Kidney (tissue), 14 donors: ENCODE data around the gene LDLRAD1. TPM values are rescaled to one million over a fixed set of nuclear protein-coding genes. Genes with fewer than 3 reads are reported as not detected.

ENCODE experiments used
- DNase-seq, 5 donors: peaks; one replicate each; pipeline ENCODE4 v3.0.0-alpha.2; 2013 to 2020
- FAIRE-seq: peaks from 2 replicates; lab custom pipeline; 2012; peaks lifted over from hg19 to GRCh38; lab: Jason Lieb, UNC
- H3K27ac ChIP-seq, 2 donors: one replicate each; pipeline ENCODE4 v1.7.0; 2013; ENCODE audit warnings: low read depth in 2 of 2, low read length in 2 of 2, inconsistent platforms in 1 of 2
- H3K27me3 ChIP-seq: one replicate; pipeline ENCODE4 v1.7.1; 2013; ENCODE audit warnings: low read length, inconsistent platforms; ENCODE audit not compliant: control insufficient read depth, insufficient read depth
- H3K36me3 ChIP-seq, 3 donors: one replicate each; pipeline versions ENCODE4 v1.7.0 to v1.7.1; 2013; ENCODE audit warnings: low read length in 3 of 3, control low read depth in 1 of 3, inconsistent platforms in 1 of 3; ENCODE audit not compliant: insufficient read depth in 3 of 3, control insufficient read depth in 2 of 3
- H3K4me1 ChIP-seq, 3 donors: one replicate each; pipeline versions ENCODE4 v1.7.0 to v1.7.1; 2013; ENCODE audit warnings: low read length in 3 of 3, inconsistent platforms in 1 of 3, low read depth in 1 of 3; ENCODE audit not compliant: control insufficient read depth in 2 of 3, insufficient read depth in 2 of 3
- H3K4me3 ChIP-seq, 3 donors: one replicate each; pipeline versions ENCODE4 v1.7.0 to v1.8.1; 2013; ENCODE audit warnings: low read length in 3 of 3, control low read depth in 1 of 3, inconsistent platforms in 1 of 3
- H3K9ac ChIP-seq, 3 donors: one replicate each; pipeline versions ENCODE4 v1.7.0 to v1.7.1; 2013; ENCODE audit warnings: low read length in 3 of 3, control low read depth in 1 of 3, inconsistent platforms in 1 of 3
- H3K9me3 ChIP-seq, 3 donors: one replicate each; pipeline versions ENCODE4 v1.7.0 to v1.7.1; 2013; ENCODE audit warnings: low read length in 3 of 3, control low read depth in 1 of 3, inconsistent platforms in 1 of 3; ENCODE audit not compliant: control insufficient read depth in 2 of 3, insufficient read depth in 1 of 3
- intact Hi-C: fragments of 100-400 bp; cut with DNase I; formaldehyde crosslinking; loops from one replicate; pipeline ENCODE4 v1.11.1; 2022
- polyA plus RNA-seq: library from polyadenylated mRNA; stranded (reverse); fragments of 350-450 nt; fragmentation: Illumina TruSeq; extraction: RNeasy Lipid Tissue Mini Kit (QIAGEN cat#74804); gene quantifications from one replicate; pipeline ENCODE4 v1.2.3, GENCODE V29; 2014; ENCODE audit warnings: low read depth, low replicate concordance; ENCODE audit not compliant: insufficient read depth
- total RNA-seq: library from RNA; stranded (reverse); fragmentation: NEBNext Ultra II Directional; extraction: Animal tissue kit (Norgen Biotek cat#: 25700); gene quantifications from one replicate; pipeline ENCODE4 v1.2.1, GENCODE V29; 2021
- TF ChIP-seq, protein P1 (sequence below): IDR thresholded peaks from 3 replicates; pipeline ENCODE4 v1.5.1; 2012; ENCODE audit warnings: mild to moderate bottlenecking, moderate library complexity, borderline replicate concordance; ENCODE audit not compliant: insufficient read depth; ENCODE audit errors: extremely low read depth
- donor health status: control.
- donor health status: control.
- donor health status: control.
- donor health status: control.
- donor health status: control.
- donor health status: DM: yes; HTN: yes; CAD: no.
- donor health status: Normal renal cell carcinoma (clear cell type).

The LDLRAD1 gene
- total and polyA plus RNA-seq, 2 donors from 2014 or later: not detected

DNA sequence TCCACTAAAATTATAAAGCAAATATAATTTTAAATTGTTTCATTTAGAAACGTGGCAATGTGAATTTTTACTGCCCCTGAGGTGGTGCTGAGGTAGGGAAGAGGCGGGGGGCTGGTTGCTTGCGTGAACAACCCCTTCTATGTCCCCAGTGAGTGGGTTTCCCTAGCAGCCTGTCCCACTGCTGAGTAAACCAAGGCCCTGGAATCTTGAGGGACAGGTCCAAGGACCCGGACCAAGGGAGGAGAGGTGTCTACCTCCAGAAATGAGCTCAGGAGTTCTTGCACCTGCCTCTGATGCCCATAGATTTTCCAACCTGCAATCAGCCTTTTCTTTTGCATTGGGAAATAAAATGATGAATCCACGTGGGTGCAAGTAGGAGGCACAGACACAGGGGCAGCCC lies 649 bp upstream of the LDLRAD1 start:
- Histone ChIP-seq H3K4me3 (no peak overlapping the region), H3K4me1 (no peaks in the 10 kb centered on the region), H3K27me3 (no peaks in the 10 kb centered on the region), H3K9me3 (no peaks in the 10 kb centered on the region), H3K36me3 (no peaks in the 10 kb centered on the region), H3K9ac (no peak overlapping the region), H3K27ac (no peak overlapping the region)
- no peak for FAIRE-seq
- TF ChIP-seq, protein P1, sequence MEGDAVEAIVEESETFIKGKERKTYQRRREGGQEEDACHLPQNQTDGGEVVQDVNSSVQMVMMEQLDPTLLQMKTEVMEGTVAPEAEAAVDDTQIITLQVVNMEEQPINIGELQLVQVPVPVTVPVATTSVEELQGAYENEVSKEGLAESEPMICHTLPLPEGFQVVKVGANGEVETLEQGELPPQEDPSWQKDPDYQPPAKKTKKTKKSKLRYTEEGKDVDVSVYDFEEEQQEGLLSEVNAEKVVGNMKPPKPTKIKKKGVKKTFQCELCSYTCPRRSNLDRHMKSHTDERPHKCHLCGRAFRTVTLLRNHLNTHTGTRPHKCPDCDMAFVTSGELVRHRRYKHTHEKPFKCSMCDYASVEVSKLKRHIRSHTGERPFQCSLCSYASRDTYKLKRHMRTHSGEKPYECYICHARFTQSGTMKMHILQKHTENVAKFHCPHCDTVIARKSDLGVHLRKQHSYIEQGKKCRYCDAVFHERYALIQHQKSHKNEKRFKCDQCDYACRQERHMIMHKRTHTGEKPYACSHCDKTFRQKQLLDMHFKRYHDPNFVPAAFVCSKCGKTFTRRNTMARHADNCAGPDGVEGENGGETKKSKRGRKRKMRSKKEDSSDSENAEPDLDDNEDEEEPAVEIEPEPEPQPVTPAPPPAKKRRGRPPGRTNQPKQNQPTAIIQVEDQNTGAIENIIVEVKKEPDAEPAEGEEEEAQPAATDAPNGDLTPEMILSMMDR: no peak
- no peak for DNase-seq
- intact Hi-C loops: no loop called here

DNA sequence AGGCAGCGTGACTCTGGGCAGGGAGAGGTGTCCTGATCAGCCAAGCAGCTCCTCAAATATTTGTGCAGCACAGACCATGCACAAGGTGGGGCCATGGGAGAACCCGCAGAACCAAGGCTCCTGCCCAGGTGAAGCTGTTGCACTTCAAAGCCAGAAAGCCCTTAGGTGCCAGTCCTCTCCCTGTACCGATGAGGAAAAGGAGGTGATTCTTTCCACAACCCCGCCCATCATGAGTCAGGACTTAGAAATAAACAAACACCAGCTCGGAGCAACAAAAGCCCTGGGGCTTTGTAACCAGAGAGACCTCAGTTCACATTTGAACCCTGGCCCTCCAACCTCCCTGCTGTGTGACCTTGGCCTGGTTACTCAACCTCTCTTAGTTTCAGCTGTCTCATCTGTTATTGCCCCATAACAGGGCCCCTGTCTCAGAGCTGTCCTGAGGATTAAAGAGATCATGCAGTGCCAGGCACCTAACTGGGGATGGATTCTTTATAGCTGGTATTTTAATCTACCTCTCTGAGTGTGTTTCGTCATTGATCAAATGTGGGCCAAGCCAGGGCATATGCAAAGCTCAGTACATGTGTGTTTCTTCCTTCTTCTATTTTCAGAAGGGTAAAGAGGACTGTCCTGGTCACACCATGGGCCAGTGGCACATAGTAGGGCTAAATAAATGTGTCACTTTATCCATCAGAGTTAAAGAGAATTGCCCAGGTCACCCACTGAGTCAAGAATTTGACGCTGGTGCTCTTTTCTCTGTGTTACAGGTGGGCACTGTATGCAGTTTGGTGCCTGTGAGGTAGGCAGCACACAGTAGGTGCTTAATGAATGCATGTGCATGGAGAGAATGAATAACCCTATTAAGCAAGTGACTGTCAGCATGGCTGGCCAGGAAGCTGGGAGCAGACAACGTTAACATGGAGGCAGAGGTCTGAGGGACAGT lies 1.4 kb downstream of the LDLRAD1 start:
- H3K4me3 ChIP-seq: no peak overlapping the region
- no peak overlapping the region for H3K9ac ChIP-seq
- H3K4me1 ChIP-seq: no peaks in the 10 kb centered on the region
- H3K27ac ChIP-seq: no peak overlapping the region
- H3K27me3 ChIP-seq: no peaks in the 10 kb centered on the region
- TF ChIP-seq, protein P1: no peak
- peak in 1 of 5 donors; percentile 29 for DNase-seq
- no peak for FAIRE-seq
- intact Hi-C loops: no loop called here
- no peaks in the 10 kb centered on the region for H3K36me3 ChIP-seq
- H3K9me3 ChIP-seq: no peaks in the 10 kb centered on the region

DNA sequence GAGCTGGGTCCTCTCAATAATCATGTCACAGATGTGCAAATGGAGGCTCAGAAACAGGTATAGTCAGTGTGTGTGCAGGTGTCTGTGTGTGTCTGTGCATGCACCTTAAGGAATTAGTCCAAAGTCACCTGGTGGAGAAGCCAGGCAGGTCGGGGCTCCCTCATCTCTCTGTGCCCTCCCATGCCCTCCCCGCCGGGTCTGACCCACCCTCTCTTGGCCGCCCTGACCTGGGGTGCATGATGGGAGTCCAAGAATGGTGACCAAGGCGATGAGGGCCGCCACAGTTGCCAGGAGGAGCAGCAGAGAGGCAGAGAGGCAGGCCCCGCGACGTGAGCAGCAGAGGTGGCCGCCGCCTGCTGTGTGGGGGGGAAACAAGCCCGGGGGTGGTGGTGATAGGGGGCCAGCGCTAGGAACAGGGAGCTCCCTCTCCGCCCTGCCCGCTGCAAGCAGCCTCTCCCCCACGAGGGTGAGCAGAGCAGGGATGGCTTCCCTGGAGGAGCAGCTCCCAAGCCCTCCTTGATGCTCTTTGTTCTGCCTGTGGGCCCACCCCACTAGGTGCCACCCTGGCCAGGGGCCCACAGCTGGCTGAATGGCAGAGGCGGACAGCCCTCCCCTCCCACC lies 3.9 kb downstream of the LDLRAD1 start:
- Histone ChIP-seq H3K4me3 (no peak overlapping the region), H3K9ac (no peak overlapping the region), H3K27me3 (no peaks in the 10 kb centered on the region), H3K27ac (no peak overlapping the region), H3K9me3 (no peaks in the 10 kb centered on the region), H3K4me1 (no peaks in the 10 kb centered on the region), H3K36me3 (no peaks in the 10 kb centered on the region)
- no peak for FAIRE-seq
- DNase-seq: peak in 2 of 5 donors; percentile 12 to 52
- intact Hi-C loops: no loop called here
- TF ChIP-seq, protein P1: no peak
